Central memory CD4-positive, alpha-beta T cell (primary cell): ENCODE measurements around the gene SMYD3.

ENCODE experiments used
- DNase-seq: peaks from one replicate; pipeline ENCODE4 v3.0.0; 2022

The SMYD3 gene

GRCh38 chr1:246302711-246303317 lies 204.3 kb downstream of the SMYD3 start:
- no peak for DNase-seq

GRCh38 chr1:246302251-246302625 lies 204.8 kb downstream of the SMYD3 start:
- DNase-seq, result no peak

GRCh38 chr1:246301553-246302250 lies 205.4 kb downstream of the SMYD3 start:
- DNase-seq, result no peak

GRCh38 chr1:246300626-246301549 lies 206.2 kb downstream of the SMYD3 start:
- no peak for DNase-seq

- no peak for DNase-seq
Observed at GRCh38 chr1:246297279-246298265, 209.5 kb downstream of the SMYD3 start.

- DNase-seq, result no peak
Observed at GRCh38 chr1:246295968-246296367, 211.1 kb downstream of the SMYD3 start.

GRCh38 chr1:246295340-246295739 lies 211.7 kb downstream of the SMYD3 start:
- DNase-seq, result no peak

- no peak for DNase-seq
Observed at GRCh38 chr1:246294263-246294662, 212.8 kb downstream of the SMYD3 start.

GRCh38 chr1:246293366-246294121 lies 213.5 kb downstream of the SMYD3 start:
- DNase-seq, result no peak

GRCh38 chr1:246292571-246292970 lies 214.5 kb downstream of the SMYD3 start:
- no peak for DNase-seq

- no peak for DNase-seq
Observed at GRCh38 chr1:246291127-246291526, 216.0 kb downstream of the SMYD3 start.

- DNase-seq, result no peak
Observed at GRCh38 chr1:246283771-246284410, 223.2 kb downstream of the SMYD3 start.

GRCh38 chr1:246281639-246282038 lies 225.4 kb downstream of the SMYD3 start:
- DNase-seq, result no peak

- DNase-seq, result no peak
Observed at GRCh38 chr1:246281195-246281594, 225.9 kb downstream of the SMYD3 start.

GRCh38 chr1:246280551-246280950 lies 226.5 kb downstream of the SMYD3 start:
- DNase-seq, result no peak

GRCh38 chr1:246279402-246279801 lies 227.7 kb downstream of the SMYD3 start:
- no peak for DNase-seq

- DNase-seq, result no peak
Observed at GRCh38 chr1:246278371-246278770, 228.7 kb downstream of the SMYD3 start.

GRCh38 chr1:246275036-246275435 lies 232.0 kb downstream of the SMYD3 start:
- DNase-seq, result no peak

- no peak for DNase-seq
Observed at GRCh38 chr1:246274186-246274585, 232.9 kb downstream of the SMYD3 start.

GRCh38 chr1:246271516-246271915 lies 235.6 kb downstream of the SMYD3 start:
- DNase-seq, result no peak

- DNase-seq, result no peak
Observed at GRCh38 chr1:246270236-246270635, 236.8 kb downstream of the SMYD3 start.
